Endothelial cell of umbilical vein (primary cell): ENCODE measurements around the gene LRP1. TPM values are rescaled to one million over a fixed set of nuclear protein-coding genes. Genes with fewer than 3 reads are reported as not detected.

ENCODE experiments used
- BruUV-seq: library from RNA; stranded (reverse); fragments of 400-500 nt; replicated peaks from 2 replicates; lab custom pipeline; 2021; lab: Mats Ljungman, UMichigan
- CTCF ChIA-PET: fragments of 300-600, 350-600 bp; sonication (Branson Sonifier 250); formaldehyde crosslinking; loops from one replicate; lab custom pipeline; 2021; ENCODE audit warnings: antibody characterized with exemption, inconsistent platforms; lab: Charles Lee
- POLR2A ChIA-PET: fragments of 300-600, 350-600 bp; sonication (Branson Sonifier 250); formaldehyde crosslinking; loops from one replicate; lab custom pipeline; 2021; ENCODE audit warnings: antibody characterized with exemption, inconsistent platforms; lab: Charles Lee
- DNase-seq: peaks from one replicate; pipeline ENCODE4 v3.0.0-alpha.2; 2011; ENCODE audit warnings: low read depth, low spot score
- FAIRE-seq: peaks from 2 replicates; lab custom pipeline; 2011; peaks lifted over from hg19 to GRCh38; lab: Jason Lieb, UNC
- H2AFZ ChIP-seq: 2 replicates; pipeline ENCODE4 v1.6.0; 2012; ENCODE audit warnings: low read depth, low read length, control low read depth, inconsistent platforms
- H3K27ac ChIP-seq: 2 replicates; pipeline ENCODE4 v1.5.1; 2011; ENCODE audit warnings: low read depth, mild to moderate bottlenecking, control low read depth, low read length, moderate library complexity; ENCODE audit not compliant: insufficient read depth
- H3K27me3 ChIP-seq, 2 experiments: 2 replicates each; pipeline versions ENCODE4 v1.6.0 to v1.6.1; 2011; ENCODE audit warnings: low read length in 2 of 2, mixed read lengths in 1 of 2; ENCODE audit not compliant: control insufficient read depth in 2 of 2, insufficient read depth in 2 of 2
- H3K36me3 ChIP-seq, 2 experiments: 2 replicates in 1 of 2; 3 replicates in 1 of 2; pipeline ENCODE4 v1.5.1; 2011; ENCODE audit warnings: low read length in 2 of 2, mild to moderate bottlenecking in 1 of 2, moderate library complexity in 1 of 2; ENCODE audit not compliant: control insufficient read depth in 2 of 2, insufficient read depth in 2 of 2; ENCODE audit errors: extremely low read depth in 1 of 2
- H3K4me1 ChIP-seq: 3 replicates; pipeline ENCODE4 v1.5.1; 2011; ENCODE audit warnings: mild to moderate bottlenecking, low read length; ENCODE audit not compliant: control insufficient read depth, insufficient read depth; ENCODE audit errors: extremely low read depth
- H3K4me2 ChIP-seq: 2 replicates; pipeline ENCODE4 v1.6.1; 2011; ENCODE audit warnings: low read length, control low read depth, mixed read lengths; ENCODE audit not compliant: insufficient read depth
- H3K4me3 ChIP-seq, 3 experiments: fragments of 200-600 bp in 1 of 3; sonication (generic), shearing (Covaris generic) in 1 of 3; replicated peaks in 1 of 3; 2 replicates each; pipeline ENCODE4 v1.5.1; 2011 to 2016; ENCODE audit warnings: control low read depth in 3 of 3, low read length in 3 of 3, mild to moderate bottlenecking in 2 of 3, inconsistent platforms in 1 of 3, low read depth in 1 of 3, moderate library complexity in 1 of 3; ENCODE audit not compliant: insufficient read depth in 1 of 3
- H3K79me2 ChIP-seq: 2 replicates; pipeline ENCODE4 v1.6.0; 2012; ENCODE audit warnings: low read length, inconsistent platforms; ENCODE audit not compliant: control insufficient read depth, insufficient read depth
- H3K9ac ChIP-seq: replicated peaks from 2 replicates; pipeline ENCODE3; 2011; ENCODE audit warnings: low read length, control low read depth; ENCODE audit not compliant: insufficient read depth; ENCODE audit errors: extremely low read depth
- H3K9me1 ChIP-seq: replicated peaks from 3 replicates; pipeline ENCODE4 v1.6.0; 2011; ENCODE audit warnings: mild to moderate bottlenecking, low read length; ENCODE audit not compliant: control insufficient read depth, insufficient read depth; ENCODE audit errors: extremely low read depth
- H3K9me3 ChIP-seq: replicated peaks from 2 replicates; pipeline ENCODE4 v1.5.1; 2012; ENCODE audit warnings: low read length, inconsistent platforms; ENCODE audit not compliant: control insufficient read depth, insufficient read depth
- H4K20me1 ChIP-seq: replicated peaks from 2 replicates; pipeline ENCODE3; 2011; ENCODE audit warnings: mild to moderate bottlenecking, low read length; ENCODE audit not compliant: control insufficient read depth, insufficient read depth; ENCODE audit errors: extremely low read depth
- EZH2 ChIP-seq: IDR thresholded peaks from 2 replicates; pipeline ENCODE4 v1.6.1; 2012; ENCODE audit warnings: borderline replicate concordance, low read depth, mild to moderate bottlenecking, moderate library complexity, low read length, inconsistent platforms; ENCODE audit not compliant: severe bottlenecking
- FOS ChIP-seq: IDR thresholded peaks from 2 replicates; pipeline ENCODE4 v1.6.1; 2011; ENCODE audit warnings: mild to moderate bottlenecking, low read length, moderate library complexity, borderline replicate concordance; ENCODE audit not compliant: insufficient read depth
- GATA2 ChIP-seq: IDR thresholded peaks from 2 replicates; pipeline ENCODE4 v1.7.0; 2011; ENCODE audit warnings: low read depth, mild to moderate bottlenecking, moderate library complexity, mixed read lengths, low read length; ENCODE audit not compliant: insufficient read length, insufficient read depth
- JUN ChIP-seq: IDR thresholded peaks from 2 replicates; pipeline ENCODE4 v1.6.1; 2011; ENCODE audit warnings: borderline replicate concordance, low read depth; ENCODE audit not compliant: insufficient read length, insufficient read depth
- MAX ChIP-seq: IDR thresholded peaks from 2 replicates; pipeline ENCODE4 v1.6.1; 2011; ENCODE audit not compliant: insufficient read depth, insufficient read length
- MYC ChIP-seq: IDR thresholded peaks from one replicate; pipeline ENCODE4 v1.6.1; 2011; ENCODE audit warnings: mild to moderate bottlenecking, low read depth, low read length
- POLR2A ChIP-seq: IDR thresholded peaks from 2 replicates; pipeline ENCODE4 v1.6.1; 2012; ENCODE audit warnings: low read depth, mild to moderate bottlenecking, control low read depth, low read length
- POLR2AphosphoS5 ChIP-seq: IDR thresholded peaks from 2 replicates; pipeline ENCODE4 v1.6.1; 2012; ENCODE audit warnings: low read depth, mild to moderate bottlenecking, control low read depth, low read length, moderate library complexity; ENCODE audit not compliant: insufficient read depth
- dilution Hi-C: fragments of 300-500 bp; cut with MboI; formaldehyde crosslinking; loops from one replicate; pipeline ENCODE4 v1.15.0; 2019; ENCODE audit warnings: low sequenced_read_pairs; ENCODE audit not compliant: extremely low pct_ligation_motif_present
- intact Hi-C: fragments of 100-400 bp; cut with micrococcal nuclease; formaldehyde crosslinking; loops from one replicate; pipeline ENCODE4 v1.10.0; 2022
- microRNA counts: library from miRNA; unstranded; fragments of <30 nt; microRNA quantifications from one replicate; lab custom pipeline; 2016
- microRNA-seq: library from miRNA; unstranded; fragments of <30 nt; microRNA quantifications from one replicate; pipeline ENCODE4 v1.2.0, GENCODE V29; 2021; ENCODE audit warnings: borderline number of aligned reads, borderline replicate concordance
- polyA plus RNA-seq, 4 experiments: library from polyadenylated mRNA; depleted of rRNA in 3 of 4; stranded (reverse) in 3 of 4; unstranded in 1 of 4; fragments of >200 nt; gene quantifications; 2 replicates each; pipeline versions ENCODE4 v1.2.1 to v1.2.3, GENCODE V29; 2011 to 2012; ENCODE audit warnings: missing spikeins in 1 of 4
- small RNA-seq: library from RNA; depleted of rRNA; stranded (forward); fragments of <200 nt; gene quantifications from one replicate; pipeline ENCODE3, GENCODE V24; 2012; ENCODE audit warnings: low replicate concordance, low read depth; ENCODE audit not compliant: insufficient read depth, insufficient read length
- total RNA-seq: library from RNA; stranded (reverse); gene quantifications from 2 replicates; pipeline ENCODE4 v1.2.3, GENCODE V29; 2021

The LRP1 gene
- total and polyA plus RNA-seq, 2 donors (not counting 3 experiments of a cell fraction or from before 2014, with no cell fraction given): 1.6 to 4.6 TPM

- Histone ChIP-seq H3K9ac (no peak overlapping the region), H3K36me3 (peaks cover 0 to 17% of the 10 kb centered on the region in 2 experiments), H3K4me3 (no peak overlapping the region), H4K20me1 (no peaks in the 10 kb centered on the region), H2AFZ (no peak overlapping the region), H3K4me2 (no peak overlapping the region), H3K27ac (no peak overlapping the region), H3K9me3 (no peaks in the 10 kb centered on the region), H3K9me1 (no peaks in the 10 kb centered on the region), H3K27me3 (no peaks in the 10 kb centered on the region), H3K79me2 (no peaks in the 10 kb centered on the region), H3K4me1 (no peaks in the 10 kb centered on the region)
- dilution Hi-C loops (no loop called here), intact Hi-C loops (no loop called here)
- ChIA-PET POLR2A (no interaction called here), CTCF (interaction anchor here (1.4 to 1.7 kb wide), 2 partner anchors 20 to 191 kb away, joined by 7 to 11 read pairs; no protein-coding TSS in a partner anchor)
- no TSS peak for BruUV-seq
- FAIRE-seq (no peak), DNase-seq (no peak)
- TF ChIP-seq JUN: no peak
- no peak for TF ChIP-seq POLR2A
- no peak for TF ChIP-seq FOS
- TF ChIP-seq EZH2: no peak
- no peak for TF ChIP-seq POLR2AphosphoS5
- no peak for TF ChIP-seq MYC
- TF ChIP-seq GATA2: no peak
- no peak for TF ChIP-seq MAX
Measured at GRCh38 chr12:57262126-57262822, 134.0 kb downstream of the LRP1 start.

MicroRNAs encoded within 50 kb of the gene (microRNA counts, 767-probe panel; counts per million panel counts)
- 723 counts per million, percentile 96 among the panel's probes with 10 or more counts for microRNA hsa-miR-1228-3p (lab: Ali Mortazavi, UCI)

Small RNAs within 50 kb of the gene (microRNA-seq; reads per million reads assigned to microRNA genes)
- not detected for gene MIR1228

Small RNAs within 50 kb of the gene (small RNA-seq; reads per million reads assigned to genes)
- not detected for gene MIR1228

Other genes with a start within 250 kb of the LRP1 start
- not detected in 2 replicates for gene SDR9C7, start 194.1 kb upstream of the LRP1 start, total RNA-seq
- not detected in 2 replicates for gene SDR9C7, start 194.1 kb upstream of the LRP1 start, polyA plus RNA-seq
- 0.09 and 0.29 TPM in 2 replicates for gene RDH16, start 170.9 kb upstream of the LRP1 start, total RNA-seq
- 0.08 and 0.13 TPM in 2 replicates for gene RDH16, start 170.9 kb upstream of the LRP1 start, polyA plus RNA-seq
- 8.1 and 8.5 TPM in 2 replicates for gene ZBTB39, start 121.9 kb upstream of the LRP1 start, total RNA-seq
- gene ZBTB39, start 121.9 kb upstream of the LRP1 start, polyA plus RNA-seq: 5.9 TPM in 2 replicates
- not detected in 2 replicates for gene TAC3, start 112.0 kb upstream of the LRP1 start, total RNA-seq
- gene TAC3, start 112.0 kb upstream of the LRP1 start, polyA plus RNA-seq: not detected in 2 replicates
- gene MYO1A, start 78.4 kb upstream of the LRP1 start, total RNA-seq: not detected in 2 replicates
- gene MYO1A, start 78.4 kb upstream of the LRP1 start, polyA plus RNA-seq: not detected in 2 replicates
- 21.5 and 27.7 TPM in 2 replicates for gene NEMP1, start 49.7 kb upstream of the LRP1 start, total RNA-seq
- 9.0 and 10.8 TPM in 2 replicates for gene NEMP1, start 49.7 kb upstream of the LRP1 start, polyA plus RNA-seq
- gene NAB2, start 39.4 kb upstream of the LRP1 start, total RNA-seq: 13.4 and 15.9 TPM in 2 replicates
- gene NAB2, start 39.4 kb upstream of the LRP1 start, polyA plus RNA-seq: 14.6 and 19.5 TPM in 2 replicates
- gene STAT6, start 17.1 kb upstream of the LRP1 start, total RNA-seq: 101 and 136 TPM in 2 replicates
- 147 and 164 TPM in 2 replicates for gene STAT6, start 17.1 kb upstream of the LRP1 start, polyA plus RNA-seq
- not detected in 2 replicates for gene LRP1-AS, start 19.1 kb downstream of the LRP1 start, total RNA-seq
- not detected in 2 replicates for gene LRP1-AS, start 19.1 kb downstream of the LRP1 start, polyA plus RNA-seq
- not detected in 2 replicates for gene NXPH4, start 88.3 kb downstream of the LRP1 start, total RNA-seq
- gene NXPH4, start 88.3 kb downstream of the LRP1 start, polyA plus RNA-seq: 0.07 TPM in 1 of 2 replicates, not detected in the other
- 148 and 155 TPM in 2 replicates for gene SHMT2, start 101.2 kb downstream of the LRP1 start, total RNA-seq
- gene SHMT2, start 101.2 kb downstream of the LRP1 start, polyA plus RNA-seq: 243 and 287 TPM in 2 replicates
- gene STAC3, start 122.7 kb downstream of the LRP1 start, total RNA-seq: 0.55 and 1.0 TPM in 2 replicates
- 0.08 and 0.36 TPM in 2 replicates for gene STAC3, start 122.7 kb downstream of the LRP1 start, polyA plus RNA-seq